GM06990 (cell line): ENCODE measurements around the gene IL2RG.

ENCODE experiments used
- DNase-seq: peaks from one replicate; pipeline ENCODE4 v3.0.0-alpha.2; 2011; ENCODE audit not compliant: insufficient read length; ENCODE audit errors: extremely low read depth
- H3K27me3 ChIP-seq: replicated peaks from 2 replicates; pipeline ENCODE4 v1.6.0; 2011; ENCODE audit warnings: low read length; ENCODE audit not compliant: control insufficient read depth, insufficient read depth
- H3K36me3 ChIP-seq: 2 replicates; pipeline ENCODE4 v1.5.1; 2011; ENCODE audit warnings: low read length; ENCODE audit not compliant: control insufficient read depth, insufficient read depth
- H3K4me3 ChIP-seq: replicated peaks from 2 replicates; pipeline ENCODE4 v1.5.1; 2011; ENCODE audit warnings: low read depth, mild to moderate bottlenecking, control low read depth, low read length
- TF ChIP-seq, protein P1 (sequence below): IDR thresholded peaks from 2 replicates; pipeline ENCODE4 v1.5.1; 2011; ENCODE audit warnings: low read length, control low read depth, mild to moderate bottlenecking, inconsistent platforms; ENCODE audit not compliant: insufficient read depth, poor library complexity, severe bottlenecking

The IL2RG gene

DNA sequence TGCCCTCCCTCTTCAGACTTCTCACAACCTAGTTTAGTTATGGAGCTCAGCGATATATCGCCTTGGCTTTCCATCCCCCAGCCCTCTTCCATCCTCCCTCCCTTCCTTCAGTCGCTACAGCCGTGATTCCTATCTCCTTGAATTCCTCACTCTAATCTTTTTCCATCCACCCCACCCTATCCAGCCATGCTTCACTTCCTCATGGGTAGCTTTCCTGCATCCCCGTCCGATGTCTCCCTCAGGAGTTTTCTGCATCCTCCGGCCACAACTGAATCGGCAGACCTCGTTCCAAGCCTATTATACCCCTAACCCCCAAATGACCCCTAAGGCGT, 43.7 kb downstream of the IL2RG start:
- no peak for DNase-seq
- no peaks in the 10 kb centered on the region for H3K27me3 ChIP-seq
- TF ChIP-seq, protein P1, sequence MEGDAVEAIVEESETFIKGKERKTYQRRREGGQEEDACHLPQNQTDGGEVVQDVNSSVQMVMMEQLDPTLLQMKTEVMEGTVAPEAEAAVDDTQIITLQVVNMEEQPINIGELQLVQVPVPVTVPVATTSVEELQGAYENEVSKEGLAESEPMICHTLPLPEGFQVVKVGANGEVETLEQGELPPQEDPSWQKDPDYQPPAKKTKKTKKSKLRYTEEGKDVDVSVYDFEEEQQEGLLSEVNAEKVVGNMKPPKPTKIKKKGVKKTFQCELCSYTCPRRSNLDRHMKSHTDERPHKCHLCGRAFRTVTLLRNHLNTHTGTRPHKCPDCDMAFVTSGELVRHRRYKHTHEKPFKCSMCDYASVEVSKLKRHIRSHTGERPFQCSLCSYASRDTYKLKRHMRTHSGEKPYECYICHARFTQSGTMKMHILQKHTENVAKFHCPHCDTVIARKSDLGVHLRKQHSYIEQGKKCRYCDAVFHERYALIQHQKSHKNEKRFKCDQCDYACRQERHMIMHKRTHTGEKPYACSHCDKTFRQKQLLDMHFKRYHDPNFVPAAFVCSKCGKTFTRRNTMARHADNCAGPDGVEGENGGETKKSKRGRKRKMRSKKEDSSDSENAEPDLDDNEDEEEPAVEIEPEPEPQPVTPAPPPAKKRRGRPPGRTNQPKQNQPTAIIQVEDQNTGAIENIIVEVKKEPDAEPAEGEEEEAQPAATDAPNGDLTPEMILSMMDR, result no peak
- H3K36me3 ChIP-seq, result no peaks in the 10 kb centered on the region
- peak overlapping the region; percentile 84 for H3K4me3 ChIP-seq

DNA sequence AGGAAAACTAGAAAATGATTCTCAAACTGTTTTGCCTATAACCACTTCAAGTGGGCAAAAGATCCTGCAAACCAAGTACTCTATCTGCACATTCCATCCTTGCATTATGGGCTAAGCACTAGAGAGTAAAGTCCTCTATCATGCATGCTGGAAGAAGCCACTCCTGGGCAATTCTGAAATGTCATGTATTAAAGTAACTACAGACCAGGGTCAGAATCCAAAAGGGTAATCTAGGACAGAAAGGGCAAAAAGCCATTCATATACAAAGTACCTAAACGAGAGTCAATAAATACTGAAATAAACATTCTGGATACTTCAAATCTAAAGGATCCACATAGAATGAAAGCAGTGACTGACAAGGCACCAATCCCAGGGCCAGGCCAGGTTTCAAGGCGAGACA, 44.3 kb downstream of the IL2RG start:
- Histone ChIP-seq H3K4me3 (peak overlapping the region; percentile 84), H3K36me3 (no peaks in the 10 kb centered on the region), H3K27me3 (no peaks in the 10 kb centered on the region)
- no peak for DNase-seq
- TF ChIP-seq, protein P1, result no peak

DNA sequence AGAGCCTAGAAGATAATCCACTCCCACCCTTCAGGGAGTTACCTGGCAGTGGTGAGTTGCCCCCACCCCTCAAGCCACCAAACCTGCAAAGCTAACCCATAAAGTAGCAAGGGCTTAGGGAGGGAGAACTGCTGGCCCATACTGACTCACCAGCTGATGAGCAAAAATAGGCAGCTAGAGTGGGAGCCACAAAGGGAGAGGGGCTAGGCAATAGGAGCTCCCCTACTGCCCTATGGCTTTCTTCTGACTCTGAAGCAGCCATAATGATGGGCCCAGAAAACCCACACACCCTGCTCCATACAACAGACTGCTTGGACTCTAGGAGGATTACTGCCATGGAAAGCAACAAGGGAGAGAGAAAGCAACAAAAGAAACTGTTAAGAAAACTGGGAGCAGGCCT, 51.2 kb downstream of the IL2RG start:
- Histone ChIP-seq H3K36me3 (peaks cover 4% of the 10 kb centered on the region), H3K4me3 (no peak overlapping the region), H3K27me3 (no peaks in the 10 kb centered on the region)
- DNase-seq, result no peak
- TF ChIP-seq, protein P1, result no peak

DNA sequence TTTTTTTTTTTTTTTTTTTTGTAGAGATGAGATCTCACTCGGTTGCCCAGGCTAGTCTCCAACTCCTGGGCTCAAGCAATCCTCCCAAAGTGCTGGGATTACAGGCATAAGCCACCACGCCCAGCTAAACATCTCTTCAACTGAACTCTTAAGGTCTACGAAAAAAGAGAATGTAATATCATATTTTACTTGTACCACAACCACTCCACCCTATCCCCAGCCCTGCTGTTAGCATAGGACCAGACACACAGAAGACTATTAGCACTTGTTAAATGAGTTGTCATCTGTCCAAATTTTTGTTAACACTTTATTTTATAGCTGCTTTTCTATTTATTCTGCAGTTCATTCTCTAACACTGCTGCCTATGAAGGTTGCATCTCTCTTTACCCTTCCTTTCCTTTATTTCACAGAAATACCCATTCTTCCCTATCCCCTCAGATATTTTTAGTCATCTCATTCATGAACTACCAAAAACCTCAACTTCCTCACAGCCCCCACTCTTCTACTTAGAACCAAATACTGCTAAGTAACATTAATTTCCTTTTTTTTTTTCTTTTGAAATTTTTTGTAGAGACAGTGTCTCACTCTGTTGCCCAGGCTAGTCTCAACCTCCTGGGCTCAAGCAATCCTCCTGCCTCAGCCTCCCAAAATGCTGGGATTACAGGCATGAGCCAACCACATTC, 53.4 kb downstream of the IL2RG start:
- H3K36me3 ChIP-seq, result peaks cover 4% of the 10 kb centered on the region
- H3K27me3 ChIP-seq, result no peaks in the 10 kb centered on the region
- DNase-seq, result no peak
- TF ChIP-seq, protein P1, result no peak
- no peak overlapping the region for H3K4me3 ChIP-seq
